ENCODE results near the gene NEDD9.

DNA sequence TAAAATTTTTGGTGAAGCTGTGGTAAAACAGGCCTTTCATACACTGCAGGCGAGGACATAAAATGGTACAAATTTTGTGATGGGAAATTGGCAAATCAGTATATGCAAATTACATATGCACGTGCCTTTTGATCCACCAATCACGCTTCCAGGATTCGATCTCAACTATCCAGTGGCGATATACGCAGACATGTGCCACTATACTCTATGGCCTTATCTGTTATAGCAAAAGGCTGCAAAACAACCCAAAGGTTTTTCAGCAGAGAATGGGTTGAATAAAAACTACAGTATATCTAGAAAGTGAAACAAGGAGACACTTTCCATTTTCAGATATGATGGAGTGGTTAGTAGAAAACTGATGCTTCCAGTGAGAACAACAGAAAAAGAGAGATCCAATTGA, 79.0 kb downstream of the NEDD9 start:
- TF ChIP-seq, protein P1, sequence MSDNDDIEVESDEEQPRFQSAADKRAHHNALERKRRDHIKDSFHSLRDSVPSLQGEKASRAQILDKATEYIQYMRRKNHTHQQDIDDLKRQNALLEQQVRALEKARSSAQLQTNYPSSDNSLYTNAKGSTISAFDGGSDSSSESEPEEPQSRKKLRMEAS (IDR thresholded peaks at IDR 0.05; ENCODE audit: low read depth) = no peak
- no peak for TF ChIP-seq POLR2AphosphoS5 (IDR thresholded peaks at IDR 0.05; ENCODE audit: low read depth, low read length)
- TF ChIP-seq, protein P2, sequence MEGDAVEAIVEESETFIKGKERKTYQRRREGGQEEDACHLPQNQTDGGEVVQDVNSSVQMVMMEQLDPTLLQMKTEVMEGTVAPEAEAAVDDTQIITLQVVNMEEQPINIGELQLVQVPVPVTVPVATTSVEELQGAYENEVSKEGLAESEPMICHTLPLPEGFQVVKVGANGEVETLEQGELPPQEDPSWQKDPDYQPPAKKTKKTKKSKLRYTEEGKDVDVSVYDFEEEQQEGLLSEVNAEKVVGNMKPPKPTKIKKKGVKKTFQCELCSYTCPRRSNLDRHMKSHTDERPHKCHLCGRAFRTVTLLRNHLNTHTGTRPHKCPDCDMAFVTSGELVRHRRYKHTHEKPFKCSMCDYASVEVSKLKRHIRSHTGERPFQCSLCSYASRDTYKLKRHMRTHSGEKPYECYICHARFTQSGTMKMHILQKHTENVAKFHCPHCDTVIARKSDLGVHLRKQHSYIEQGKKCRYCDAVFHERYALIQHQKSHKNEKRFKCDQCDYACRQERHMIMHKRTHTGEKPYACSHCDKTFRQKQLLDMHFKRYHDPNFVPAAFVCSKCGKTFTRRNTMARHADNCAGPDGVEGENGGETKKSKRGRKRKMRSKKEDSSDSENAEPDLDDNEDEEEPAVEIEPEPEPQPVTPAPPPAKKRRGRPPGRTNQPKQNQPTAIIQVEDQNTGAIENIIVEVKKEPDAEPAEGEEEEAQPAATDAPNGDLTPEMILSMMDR (IDR thresholded peaks at IDR 0.05) = no peak
- TF ChIP-seq RAD21 (IDR thresholded peaks at IDR 0.05; ENCODE audit: low read length) = no peak
- no peak for TF ChIP-seq RFX5 (IDR thresholded peaks at IDR 0.05; ENCODE audit: low read length)
- no peak for TF ChIP-seq MXI1 (IDR thresholded peaks at IDR 0.05; ENCODE audit: low read depth, low read length)
- no peak for TF ChIP-seq SMC3 (IDR thresholded peaks at IDR 0.05; ENCODE audit: low read depth, low read length)
- TF ChIP-seq TCF12 (IDR thresholded peaks at IDR 0.05) = no peak
- no peak for TF ChIP-seq ZBTB33 (IDR thresholded peaks at IDR 0.05; ENCODE audit: borderline replicate concordance, low read depth)
- no peak for TF ChIP-seq SIN3A (IDR thresholded peaks at IDR 0.05; ENCODE audit: borderline replicate concordance, low read depth, low read length)
- TF ChIP-seq TAF1 (IDR thresholded peaks at IDR 0.05; ENCODE audit: borderline replicate concordance, low read depth, low read length) = no peak
